Rectal smooth muscle tissue (tissue), 1 donor: Measurements from ENCODE around the gene ERMP1.

Experiments
- H3K27ac ChIP-seq: one replicate; pipeline ENCODE4 v1.7.0; 2013; ENCODE audit warnings: low read depth, low read length, inconsistent platforms
- H3K27me3 ChIP-seq: one replicate; pipeline ENCODE4 v1.7.0; 2013; ENCODE audit warnings: low read length; ENCODE audit not compliant: control insufficient read depth, insufficient read depth
- H3K36me3 ChIP-seq: one replicate; pipeline ENCODE4 v1.7.0; 2013; ENCODE audit warnings: low read length; ENCODE audit not compliant: control insufficient read depth, insufficient read depth
- H3K4me1 ChIP-seq: one replicate; pipeline ENCODE4 v1.7.0; 2013; ENCODE audit warnings: low read length; ENCODE audit not compliant: control insufficient read depth, insufficient read depth
- H3K4me3 ChIP-seq: one replicate; pipeline ENCODE4 v1.7.0; 2013; ENCODE audit warnings: low read length
- H3K9ac ChIP-seq: one replicate; pipeline ENCODE4 v1.7.0; 2013; ENCODE audit warnings: low read length

ERMP1 gene

GRCh38 chr9:5850724-5851122, 17.8 kb upstream of the ERMP1 start:
- H3K4me3 ChIP-seq = no peak overlapping the region
- H3K27ac ChIP-seq = no peak overlapping the region
- H3K36me3 ChIP-seq = no peaks in the 10 kb centered on the region
- no peak overlapping the region for H3K9ac ChIP-seq
- H3K4me1 ChIP-seq = no peaks in the 10 kb centered on the region
- no peaks in the 10 kb centered on the region for H3K27me3 ChIP-seq

GRCh38 chr9:5848372-5848882, 15.5 kb upstream of the ERMP1 start:
- Histone ChIP-seq H3K4me1 (no peaks in the 10 kb centered on the region), H3K9ac (no peak overlapping the region), H3K36me3 (no peaks in the 10 kb centered on the region), H3K27me3 (no peaks in the 10 kb centered on the region), H3K27ac (no peak overlapping the region), H3K4me3 (no peak overlapping the region)

GRCh38 chr9:5846501-5846921, 13.6 kb upstream of the ERMP1 start:
- no peaks in the 10 kb centered on the region for H3K27me3 ChIP-seq
- H3K27ac ChIP-seq = no peak overlapping the region

GRCh38 chr9:5846096-5846495, 13.2 kb upstream of the ERMP1 start:
- H3K36me3 ChIP-seq = no peaks in the 10 kb centered on the region
- H3K9ac ChIP-seq = no peak overlapping the region
- no peak overlapping the region for H3K27ac ChIP-seq
- no peak overlapping the region for H3K4me3 ChIP-seq
- no peaks in the 10 kb centered on the region for H3K27me3 ChIP-seq
- no peaks in the 10 kb centered on the region for H3K4me1 ChIP-seq

More at GRCh38 chr9:5846501-5846921, 13.6 kb upstream of the ERMP1 start:
- Histone ChIP-seq H3K36me3 (no peaks in the 10 kb centered on the region), H3K9ac (no peak overlapping the region), H3K4me3 (no peak overlapping the region), H3K4me1 (no peaks in the 10 kb centered on the region)

- Histone ChIP-seq H3K9ac (no peak overlapping the region), H3K4me3 (no peak overlapping the region), H3K27me3 (no peaks in the 10 kb centered on the region), H3K27ac (no peak overlapping the region), H3K36me3 (no peaks in the 10 kb centered on the region), H3K4me1 (no peaks in the 10 kb centered on the region)
Observed at GRCh38 chr9:5845157-5845531, 12.2 kb upstream of the ERMP1 start.

- Histone ChIP-seq H3K4me3 (no peak overlapping the region), H3K27ac (no peak overlapping the region), H3K4me1 (no peaks in the 10 kb centered on the region)
Observed at GRCh38 chr9:5843794-5844471, 11.0 kb upstream of the ERMP1 start.

GRCh38 chr9:5842929-5843793, 10.2 kb upstream of the ERMP1 start:
- H3K4me3 ChIP-seq = no peak overlapping the region
- H3K4me1 ChIP-seq = no peaks in the 10 kb centered on the region
- H3K27me3 ChIP-seq = no peaks in the 10 kb centered on the region
- no peak overlapping the region for H3K27ac ChIP-seq
- H3K9ac ChIP-seq = no peak overlapping the region
- no peaks in the 10 kb centered on the region for H3K36me3 ChIP-seq

More at GRCh38 chr9:5843794-5844471, 11.0 kb upstream of the ERMP1 start:
- Histone ChIP-seq H3K27me3 (no peaks in the 10 kb centered on the region), H3K36me3 (no peaks in the 10 kb centered on the region), H3K9ac (no peak overlapping the region)

GRCh38 chr9:5841771-5842573, 9.1 kb upstream of the ERMP1 start:
- no peak overlapping the region for H3K27ac ChIP-seq

GRCh38 chr9:5840788-5841187, 7.9 kb upstream of the ERMP1 start:
- H3K4me3 ChIP-seq = no peak overlapping the region
- H3K9ac ChIP-seq = no peak overlapping the region
- no peaks in the 10 kb centered on the region for H3K4me1 ChIP-seq
- no peaks in the 10 kb centered on the region for H3K36me3 ChIP-seq
- no peak overlapping the region for H3K27ac ChIP-seq
- H3K27me3 ChIP-seq = no peaks in the 10 kb centered on the region

More at GRCh38 chr9:5841771-5842573, 9.1 kb upstream of the ERMP1 start:
- Histone ChIP-seq H3K4me1 (no peaks in the 10 kb centered on the region), H3K4me3 (no peak overlapping the region), H3K36me3 (no peaks in the 10 kb centered on the region), H3K27me3 (no peaks in the 10 kb centered on the region), H3K9ac (no peak overlapping the region)

GRCh38 chr9:5839572-5839902, 6.6 kb upstream of the ERMP1 start:
- Histone ChIP-seq H3K36me3 (no peaks in the 10 kb centered on the region), H3K27me3 (no peaks in the 10 kb centered on the region), H3K9ac (no peak overlapping the region), H3K4me3 (no peak overlapping the region), H3K27ac (no peak overlapping the region), H3K4me1 (no peaks in the 10 kb centered on the region)

GRCh38 chr9:5838884-5839571, 6.1 kb upstream of the ERMP1 start:
- Histone ChIP-seq H3K36me3 (no peaks in the 10 kb centered on the region), H3K4me1 (no peaks in the 10 kb centered on the region), H3K27me3 (no peaks in the 10 kb centered on the region), H3K4me3 (no peak overlapping the region), H3K27ac (no peak overlapping the region), H3K9ac (no peak overlapping the region)

GRCh38 chr9:5835808-5836207, 2.9 kb upstream of the ERMP1 start:
- Histone ChIP-seq H3K9ac (no peak overlapping the region), H3K27me3 (no peaks in the 10 kb centered on the region), H3K4me3 (no peak overlapping the region), H3K36me3 (no peaks in the 10 kb centered on the region), H3K4me1 (peaks cover 11% of the 10 kb centered on the region), H3K27ac (no peak overlapping the region)
